Hepatic stellate cell (primary cell): ENCODE data around the gene DESI2.
"Not testable (repeated sequence)": the region's sequence is repeated elsewhere in the genome, so short reads cannot be mapped to it uniquely, and the experiment has no call there.

ENCODE experiments used
- DNase-seq: peaks from one replicate; pipeline ENCODE4 v3.0.0; 2011; ENCODE audit warnings: low spot score

DESI2 gene

DNA sequence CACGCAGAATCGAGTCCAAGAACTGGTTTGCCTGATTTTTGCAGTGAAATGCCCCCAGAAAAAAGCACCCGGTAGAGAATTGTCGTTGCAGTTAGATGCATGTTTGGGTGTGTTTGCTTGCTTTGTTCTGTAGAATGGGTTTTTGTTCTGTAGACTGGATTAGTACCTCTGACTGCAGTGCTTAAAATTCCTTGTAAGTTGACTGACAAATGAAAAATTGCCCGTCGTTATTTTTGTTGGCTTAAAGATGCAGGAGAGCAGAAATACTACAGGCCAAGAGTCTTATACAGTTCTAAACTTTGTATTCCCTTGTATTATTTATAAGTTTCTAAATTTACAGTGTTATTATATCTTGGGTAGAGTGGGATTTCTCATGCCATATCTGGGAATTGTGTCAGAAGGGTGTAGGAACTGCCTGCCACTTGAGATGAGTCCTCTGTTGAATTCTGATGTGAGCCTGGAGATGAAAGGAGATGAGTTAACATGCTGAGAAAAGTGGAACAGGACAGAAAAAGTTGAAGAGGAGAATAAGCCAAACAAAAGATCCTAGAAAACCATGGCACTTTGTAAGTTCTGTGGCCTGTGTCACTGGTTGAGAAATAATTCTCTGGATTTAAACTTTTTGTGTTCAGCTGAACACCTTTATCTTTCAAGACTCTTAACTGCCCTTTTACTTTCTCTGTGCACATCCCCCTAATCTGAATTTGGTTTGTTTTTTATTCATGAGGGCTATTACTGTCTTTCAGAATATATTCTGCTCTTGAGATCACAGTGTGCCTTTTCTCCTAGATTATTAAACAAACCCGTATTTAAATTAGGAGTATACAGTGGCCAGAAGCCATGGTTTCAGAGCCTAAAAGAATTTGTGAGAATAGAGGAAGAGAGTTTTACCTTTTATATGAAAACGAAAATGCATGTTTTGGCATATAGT is 1.4 kb downstream of the DESI2 start:
- peak; percentile 24 for DNase-seq

DNA sequence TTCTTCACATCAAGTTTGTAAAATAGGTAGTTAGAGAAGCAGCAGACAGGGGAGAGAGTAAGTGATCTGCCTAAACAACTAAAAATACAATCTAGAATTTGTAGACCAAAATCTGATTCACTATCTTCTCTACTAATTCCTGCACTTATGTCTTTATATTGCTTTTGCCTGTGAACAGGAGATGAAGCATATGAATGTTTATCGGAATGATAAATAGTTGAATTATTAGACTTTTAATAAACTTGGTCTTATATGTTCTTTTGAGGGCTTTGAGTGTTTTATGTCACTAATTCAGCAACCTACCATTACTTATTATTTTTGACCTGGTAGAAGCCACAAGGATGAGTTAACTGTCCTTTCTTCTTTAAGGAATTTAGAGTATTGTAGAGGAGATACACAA is 2.3 kb downstream of the DESI2 start:
- no peak for DNase-seq

DNA sequence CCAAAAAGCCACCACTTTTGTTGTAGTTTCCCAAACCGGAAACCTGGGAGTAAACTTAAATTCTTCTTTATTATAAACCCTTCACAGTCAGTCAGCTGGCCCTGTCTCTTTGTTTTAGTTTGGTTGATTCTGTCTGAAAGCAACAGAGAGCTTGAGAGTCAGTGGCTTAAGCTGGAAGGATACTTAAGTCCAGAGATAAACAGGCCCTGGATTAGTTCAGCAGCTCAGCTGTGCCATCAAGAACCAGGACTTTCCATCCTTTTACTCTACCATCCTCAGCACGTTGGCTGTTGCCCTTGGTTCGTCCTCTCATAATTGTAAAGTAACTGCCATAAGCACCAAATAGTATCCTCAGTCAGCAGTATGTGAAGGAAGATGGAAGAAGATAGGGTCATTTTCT is 4.5 kb downstream of the DESI2 start:
- DNase-seq, result no peak

DNA sequence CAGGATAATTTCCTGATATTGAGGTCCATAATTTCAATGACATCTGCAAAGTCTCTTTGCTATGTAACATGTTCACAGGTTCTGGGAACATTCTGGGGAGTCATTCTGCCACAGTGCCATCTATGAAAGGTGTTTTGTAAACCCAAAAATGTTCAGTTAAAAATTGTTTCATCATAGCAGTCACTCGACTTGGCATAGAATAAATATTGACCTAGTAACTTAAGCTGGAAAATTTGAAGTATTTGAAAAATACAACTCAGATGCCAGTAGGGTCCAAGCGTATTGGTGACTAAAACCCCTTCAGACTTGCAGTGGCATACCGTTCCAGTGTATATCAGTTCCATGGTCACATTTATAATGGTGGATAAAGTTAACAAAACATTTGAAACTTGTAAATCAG is 6.8 kb downstream of the DESI2 start:
- no peak for DNase-seq

DNA sequence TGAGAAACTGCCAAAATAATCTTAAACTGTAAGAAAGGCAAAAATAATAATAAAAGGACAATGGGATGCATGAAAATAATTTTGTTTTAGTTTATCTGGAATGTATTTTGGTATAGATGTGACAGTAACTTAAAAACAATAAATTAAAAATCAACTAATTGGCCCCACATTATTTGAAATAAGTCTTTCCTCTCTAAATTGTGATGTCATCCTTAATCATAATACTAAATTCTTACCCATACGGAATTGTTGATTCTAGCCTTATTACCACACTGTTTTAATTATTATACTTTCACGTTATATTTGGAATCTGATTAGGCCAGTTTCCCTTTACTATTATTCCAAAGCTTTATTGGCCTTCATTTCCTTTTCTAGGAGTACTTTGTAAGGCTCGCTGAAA is 7.7 kb downstream of the DESI2 start:
- no peak for DNase-seq

DNA sequence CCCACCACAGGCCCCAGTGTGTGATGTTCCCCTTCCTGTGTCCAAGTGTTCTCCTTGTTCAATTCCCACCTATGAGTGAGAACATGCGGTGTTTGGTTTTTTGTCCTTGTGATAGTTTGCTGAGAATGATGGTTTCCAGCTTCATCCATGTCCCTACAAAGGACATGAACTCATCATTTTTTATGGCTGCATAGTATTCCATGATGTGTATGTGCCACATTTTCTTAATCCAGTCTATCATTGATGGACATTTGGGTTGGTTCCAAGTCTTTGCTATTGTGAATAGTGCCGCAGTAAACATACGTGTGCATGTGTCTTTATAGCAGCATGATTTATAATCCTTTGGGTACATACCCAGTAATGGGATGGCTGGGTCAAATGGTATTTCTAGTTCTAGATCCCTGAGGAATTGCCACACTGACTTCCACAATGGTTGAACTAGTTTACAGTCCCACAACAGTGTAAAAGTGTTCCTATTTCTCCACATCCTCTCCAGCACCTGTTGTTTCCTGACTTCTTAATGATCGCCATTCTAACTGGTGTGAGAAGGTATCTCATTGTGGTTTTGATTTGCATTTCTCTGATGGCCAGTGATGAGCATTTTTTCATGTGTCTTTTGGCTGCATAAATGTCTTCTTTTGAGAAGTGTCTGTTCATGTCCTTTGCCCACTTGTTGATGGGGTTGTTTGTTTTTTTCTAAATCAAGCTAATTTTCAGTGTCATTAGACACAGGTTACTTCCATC is 8.8 kb downstream of the DESI2 start:
- DNase-seq, result not testable (repeated sequence)

DNA sequence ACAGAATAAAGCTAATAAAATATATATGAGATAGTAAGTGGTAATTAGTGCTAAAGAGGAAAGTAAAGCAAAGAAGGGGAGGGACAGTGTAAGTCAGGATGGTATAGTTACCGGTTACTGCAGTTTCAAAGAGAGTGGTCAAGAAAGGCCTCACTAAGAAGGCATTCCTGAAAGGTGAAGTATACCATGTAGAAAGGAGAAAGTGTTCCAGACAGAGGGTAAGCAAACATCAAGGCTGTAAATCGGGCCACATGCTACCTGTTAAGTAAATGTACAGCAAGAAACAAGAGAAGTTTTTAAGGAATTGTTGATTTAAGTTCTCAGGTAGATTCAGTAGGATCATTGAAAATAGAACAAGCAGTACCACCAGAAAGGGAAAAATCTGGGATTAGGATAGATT is 9.7 kb downstream of the DESI2 start:
- DNase-seq, result no peak

DNA sequence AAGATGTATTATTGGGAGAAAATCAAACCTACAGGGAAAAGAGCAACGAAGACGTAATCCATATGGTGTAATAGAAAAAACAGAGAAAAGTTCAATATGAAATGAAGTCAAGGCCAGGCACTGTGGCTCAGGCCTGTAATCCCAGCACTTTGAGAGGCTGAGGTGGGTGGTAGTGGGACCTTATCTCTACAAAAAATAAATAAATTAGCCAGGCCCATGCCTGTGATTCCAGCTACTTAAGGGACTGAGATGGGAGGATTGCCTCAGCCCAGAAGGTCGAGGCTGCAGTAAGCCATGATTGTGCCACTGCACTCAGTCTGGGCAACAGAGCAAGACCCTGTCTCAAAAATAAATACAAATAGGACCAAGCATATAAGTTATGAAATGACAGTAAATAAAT is 11.4 kb downstream of the DESI2 start:
- DNase-seq, result no peak

DNA sequence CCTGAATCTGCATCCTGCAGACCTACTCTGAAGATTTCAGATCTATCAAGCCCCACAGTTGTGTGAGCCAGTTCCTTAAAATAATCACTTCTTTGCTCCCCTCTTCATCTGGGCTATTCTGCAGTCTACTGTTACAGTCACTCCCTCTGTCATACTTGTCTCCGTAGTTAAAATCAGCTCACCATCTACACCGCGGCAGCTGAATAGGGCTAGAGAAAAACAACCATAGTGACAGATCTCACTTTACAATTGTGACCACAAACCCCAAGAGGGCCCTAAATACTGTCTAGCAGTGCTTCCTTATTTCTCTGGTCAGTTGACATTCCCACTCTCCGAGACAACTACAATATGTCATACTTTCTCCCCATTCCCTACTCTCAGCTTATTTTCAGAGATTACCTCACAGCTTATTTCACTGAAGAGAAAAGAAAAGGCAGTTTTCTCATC is 12.9 kb downstream of the DESI2 start:
- DNase-seq, result no peak

DNA sequence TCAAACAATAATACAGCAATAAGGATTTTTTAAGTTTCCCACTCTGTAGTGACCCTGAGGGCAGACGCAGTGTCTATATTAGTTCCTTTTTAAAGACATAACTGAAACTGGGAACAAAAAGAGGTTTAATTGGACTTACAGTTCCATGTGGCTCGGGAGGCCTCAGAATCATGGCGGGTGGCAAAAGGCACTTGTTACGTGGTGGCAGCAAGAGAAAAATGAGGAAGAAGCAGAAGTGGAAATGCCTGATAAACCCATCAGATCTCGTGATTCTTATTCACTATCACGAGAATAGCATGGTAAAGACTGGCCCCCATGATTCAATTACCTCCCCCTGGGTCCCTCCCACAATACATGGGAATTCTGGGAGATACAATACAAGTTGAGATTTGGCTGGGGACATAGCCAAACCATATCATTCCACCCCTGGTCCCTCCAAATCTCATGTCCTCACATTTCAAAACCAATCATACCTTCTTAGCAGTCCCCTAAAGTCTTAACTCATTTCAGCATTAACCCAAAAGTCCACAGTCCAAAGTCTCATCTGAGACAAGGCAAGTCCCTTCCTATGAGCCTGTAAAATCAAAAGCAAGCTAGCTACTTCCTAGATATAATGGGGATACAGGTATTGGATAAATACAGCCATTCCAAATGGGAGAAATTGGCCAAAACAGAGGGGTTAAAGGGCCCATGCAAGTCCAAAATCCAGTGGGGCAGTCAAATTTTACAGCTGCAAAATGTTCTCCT is 13.9 kb downstream of the DESI2 start:
- not testable (repeated sequence) for DNase-seq

DNA sequence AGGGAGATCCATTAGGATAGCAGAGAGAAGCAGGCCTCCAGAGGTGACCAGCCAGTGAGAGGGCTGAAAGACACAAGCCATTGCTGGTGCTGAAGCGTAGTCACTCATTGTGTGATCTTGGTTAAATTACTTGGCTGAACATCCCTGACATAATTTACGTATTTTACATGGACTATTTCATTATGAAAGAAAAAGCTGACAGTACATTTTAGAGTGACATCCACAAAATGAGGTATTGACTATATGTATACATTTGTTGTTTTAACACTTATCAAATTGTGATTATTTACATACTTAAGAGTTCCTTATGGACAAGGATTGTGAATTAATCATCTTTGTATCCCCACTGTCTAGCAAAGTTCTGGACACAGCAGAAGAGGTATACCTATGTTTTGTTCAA is 14.9 kb downstream of the DESI2 start:
- DNase-seq, result no peak

DNA sequence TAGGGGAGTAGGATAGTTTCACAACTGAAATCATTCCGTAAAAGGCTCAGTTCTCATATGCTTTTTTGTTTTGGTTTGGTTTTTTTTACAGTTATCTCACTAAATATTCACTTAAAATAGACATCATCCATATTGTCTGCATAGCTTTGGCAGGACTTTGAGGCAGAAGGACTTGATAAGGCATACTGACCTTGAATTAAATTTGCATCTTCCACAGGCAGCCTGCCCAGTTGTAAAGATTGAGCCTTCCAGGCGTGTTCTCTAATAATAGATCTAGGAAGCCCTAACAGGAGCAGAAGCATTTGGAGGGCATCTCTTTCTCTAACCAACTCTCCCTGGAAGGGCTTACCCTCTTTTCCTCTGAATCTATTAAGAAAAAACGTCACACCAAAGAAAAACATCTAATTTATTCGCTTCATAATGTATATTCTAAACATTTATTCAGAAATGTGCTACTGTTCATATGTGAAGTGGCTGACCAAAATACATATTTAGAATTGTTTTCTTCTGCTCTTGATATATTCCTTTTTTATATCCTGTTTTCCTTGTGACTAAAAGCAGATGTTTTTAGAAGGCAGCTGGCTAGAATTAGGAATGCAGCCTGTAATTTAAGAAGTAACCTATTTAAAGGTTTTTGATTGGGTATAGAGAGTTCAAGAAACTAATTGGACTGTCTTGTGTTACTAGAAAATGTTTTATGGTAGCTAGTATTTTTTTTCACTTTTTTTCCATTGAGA is 20.2 kb downstream of the DESI2 start:
- peak; percentile 24 for DNase-seq

DNA sequence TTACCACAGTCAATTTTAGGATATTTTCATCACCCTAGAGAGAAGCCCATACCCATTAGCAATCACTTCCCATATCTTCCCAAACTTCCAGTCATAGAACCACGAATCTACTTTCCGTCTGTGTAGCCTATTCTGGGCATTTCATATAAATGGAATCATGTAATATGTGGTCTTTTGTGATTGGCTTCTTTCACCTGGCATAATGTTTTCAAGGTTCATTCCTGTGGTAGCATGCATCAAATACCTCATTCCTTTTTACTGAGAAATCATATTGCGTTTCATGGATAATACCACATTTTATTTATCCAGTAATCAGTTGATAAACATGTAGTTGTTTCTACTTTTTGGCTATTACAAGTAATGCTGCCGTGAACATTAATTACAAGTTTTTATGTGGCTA is 21.5 kb downstream of the DESI2 start:
- DNase-seq, result no peak

DNA sequence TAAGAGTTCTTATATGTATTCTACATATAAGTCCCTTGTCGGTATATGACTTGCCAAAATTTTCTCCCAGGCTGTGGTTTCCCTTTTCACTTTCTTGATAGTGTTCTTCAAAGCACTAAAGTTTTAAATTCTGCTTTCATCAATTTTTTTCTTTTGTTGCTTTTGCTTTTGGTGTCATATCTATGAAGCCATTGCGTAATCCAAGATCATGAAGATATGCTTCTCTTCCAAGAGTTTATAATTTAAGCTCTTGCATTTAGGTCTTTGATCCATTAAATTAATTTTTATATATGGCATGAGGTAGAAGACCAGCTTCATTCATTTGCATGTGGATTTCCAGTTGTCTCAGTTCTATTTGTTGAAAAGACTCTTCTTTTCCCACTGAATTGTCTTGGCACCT is 22.2 kb downstream of the DESI2 start:
- no peak for DNase-seq

DNA sequence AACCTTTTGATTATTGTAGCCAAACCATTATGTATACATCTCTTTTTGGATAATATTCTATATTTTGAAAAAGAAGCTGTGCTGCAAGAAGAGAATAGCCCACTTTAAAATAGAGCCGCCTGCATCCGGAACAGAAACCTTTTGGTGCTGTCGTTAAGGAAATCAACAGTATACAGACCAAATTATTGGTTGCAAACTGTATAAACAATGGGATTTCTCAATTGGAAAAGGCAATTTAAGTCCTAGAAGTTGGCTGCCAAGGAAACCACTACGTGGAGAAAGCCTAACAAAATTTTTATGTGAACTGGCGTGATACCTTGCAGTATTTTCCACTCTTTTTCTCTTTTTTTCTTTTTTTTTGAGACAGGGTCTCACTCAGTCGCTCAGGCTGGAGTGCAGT is 25.8 kb downstream of the DESI2 start:
- no peak for DNase-seq

DNA sequence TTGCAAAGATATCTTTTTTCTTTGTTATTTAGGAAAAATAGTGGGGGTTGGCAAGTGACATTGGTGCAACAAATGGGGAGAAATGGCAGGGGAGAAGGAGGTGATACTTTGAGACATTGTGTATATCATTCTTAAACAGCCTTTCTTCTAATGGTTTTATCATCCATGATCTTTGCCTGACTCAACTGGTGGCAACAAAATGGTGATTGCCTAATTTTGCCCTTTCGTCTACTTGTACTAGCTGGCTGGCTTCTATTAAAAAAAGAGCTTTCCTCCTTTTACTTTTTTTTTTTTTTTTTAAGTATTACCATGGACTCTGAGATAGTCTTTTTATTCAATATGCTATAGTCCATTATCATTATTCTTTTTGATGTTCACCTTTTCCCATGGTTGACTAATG is 27.7 kb downstream of the DESI2 start:
- no peak for DNase-seq

DNA sequence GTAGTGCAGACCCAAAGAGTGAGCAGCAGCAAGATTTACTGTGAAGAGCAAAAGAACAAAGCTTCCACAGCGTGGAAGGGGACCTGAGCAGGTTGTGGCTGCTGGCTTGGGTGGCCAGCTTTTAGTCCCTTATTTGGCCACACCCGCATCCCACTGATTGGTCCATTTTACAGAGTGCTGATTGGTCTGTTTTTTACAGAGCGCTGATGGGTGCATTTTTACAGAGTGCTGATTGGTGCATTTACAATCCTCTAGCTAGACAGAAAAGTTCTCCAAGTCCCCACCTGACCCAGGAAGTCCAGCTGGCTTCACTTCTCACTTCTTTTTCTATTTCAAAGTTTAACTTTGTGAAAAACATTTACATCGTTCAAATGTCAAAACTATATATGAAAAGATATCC is 29.2 kb downstream of the DESI2 start:
- DNase-seq, result not testable (repeated sequence)

DNA sequence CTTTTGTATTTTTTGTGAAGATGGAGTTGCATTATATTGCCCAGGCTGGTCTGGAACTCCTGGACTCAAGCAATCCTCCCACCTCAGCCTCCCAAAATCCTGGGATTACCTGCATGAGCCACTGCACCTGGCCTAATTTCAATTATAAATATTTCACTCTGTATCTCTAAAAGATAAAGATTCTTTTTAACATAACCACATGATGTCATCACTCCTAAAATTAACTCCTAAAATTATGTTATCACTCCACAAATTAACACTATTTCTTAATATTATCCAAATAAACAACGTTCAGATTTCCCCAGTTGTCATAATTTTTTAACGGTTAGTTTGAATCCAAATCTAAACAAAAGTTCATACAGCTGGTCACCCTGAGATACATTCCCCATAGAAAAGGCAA is 43.0 kb downstream of the DESI2 start:
- DNase-seq, result no peak

DNA sequence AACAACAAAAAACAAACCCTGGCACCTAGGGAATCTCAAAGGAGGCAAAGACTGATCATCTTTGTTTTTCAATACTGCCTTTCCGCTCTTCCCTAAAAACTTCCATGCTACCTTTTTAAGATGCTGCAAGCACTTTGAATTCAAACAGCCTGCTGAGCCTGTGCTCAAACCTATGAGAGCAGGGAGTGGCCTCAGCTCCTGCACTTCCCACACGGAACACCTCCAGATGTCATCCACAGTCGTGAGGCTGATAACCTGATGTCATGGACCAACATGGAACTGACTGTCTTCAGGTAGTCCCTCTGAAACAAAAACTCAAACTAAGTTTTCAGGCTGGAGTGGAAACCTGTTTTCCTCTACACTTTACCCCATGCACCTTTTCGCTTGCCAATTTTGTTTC is 46.8 kb downstream of the DESI2 start:
- no peak for DNase-seq

DNA sequence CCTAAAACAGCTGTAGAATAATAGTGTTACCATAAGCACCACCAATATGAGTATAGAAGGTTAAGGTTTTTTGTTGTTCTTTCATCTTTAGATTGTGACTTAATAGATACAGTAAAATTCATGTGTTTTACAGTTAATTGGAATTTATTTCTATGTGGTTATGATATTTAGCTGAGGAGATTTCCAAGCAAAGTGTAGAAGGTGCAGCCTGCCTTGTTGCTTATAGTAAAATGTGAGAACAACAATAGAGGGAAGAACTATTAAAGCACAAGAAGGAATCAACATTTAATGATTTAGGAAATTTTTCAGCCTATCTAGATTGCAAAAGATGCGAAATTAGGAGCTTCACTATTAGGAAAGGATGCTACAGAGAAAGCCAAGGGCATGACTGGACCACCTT is 47.9 kb downstream of the DESI2 start:
- no peak for DNase-seq

DNA sequence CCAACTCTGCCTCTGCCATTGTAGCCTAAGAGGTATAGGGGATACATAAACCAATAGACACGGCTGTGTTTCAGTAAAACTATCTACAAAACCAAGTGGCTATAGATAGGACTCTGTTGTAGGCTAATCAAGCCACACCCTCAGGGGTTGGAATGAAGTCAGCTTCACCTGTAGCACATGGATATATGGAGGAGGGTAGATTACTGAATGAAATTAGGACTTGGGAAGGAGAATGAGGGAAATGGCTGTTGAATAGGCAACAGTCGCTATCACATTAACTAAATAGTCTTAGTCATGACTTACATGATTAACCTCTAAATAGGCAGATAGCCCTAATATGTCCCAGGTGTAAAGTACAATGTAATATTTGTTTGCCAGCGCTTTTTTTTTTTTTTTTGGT is 49.7 kb downstream of the DESI2 start:
- DNase-seq, result no peak

DNA sequence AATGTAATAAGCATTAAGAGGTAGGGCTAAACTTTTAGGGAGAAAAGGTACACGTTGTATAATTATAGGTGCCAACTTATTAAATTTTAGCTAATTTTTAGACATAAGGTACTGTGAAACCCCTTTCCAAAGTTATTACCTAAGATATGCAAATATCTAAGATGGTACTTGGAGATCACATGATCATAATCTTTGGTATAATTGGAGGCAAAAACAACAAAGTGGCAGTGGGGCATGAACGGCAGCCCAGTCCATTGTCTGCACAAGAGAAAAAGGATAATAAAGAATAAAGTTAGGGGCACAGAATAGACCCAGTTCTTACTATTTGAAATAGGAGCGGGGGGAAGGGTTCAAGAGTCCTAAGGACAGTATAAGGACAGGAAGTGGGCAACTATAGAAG is 51.2 kb downstream of the DESI2 start:
- DNase-seq, result no peak
